ENCODE measurements around the gene SRC. TPM values are rescaled to one million over a fixed set of nuclear protein-coding genes. Genes with fewer than 3 reads are reported as not detected.

The SRC gene
- total and polyA plus RNA-seq, 8 donors = 21.3 to 78.4 (median 36.8) TPM

DNA sequence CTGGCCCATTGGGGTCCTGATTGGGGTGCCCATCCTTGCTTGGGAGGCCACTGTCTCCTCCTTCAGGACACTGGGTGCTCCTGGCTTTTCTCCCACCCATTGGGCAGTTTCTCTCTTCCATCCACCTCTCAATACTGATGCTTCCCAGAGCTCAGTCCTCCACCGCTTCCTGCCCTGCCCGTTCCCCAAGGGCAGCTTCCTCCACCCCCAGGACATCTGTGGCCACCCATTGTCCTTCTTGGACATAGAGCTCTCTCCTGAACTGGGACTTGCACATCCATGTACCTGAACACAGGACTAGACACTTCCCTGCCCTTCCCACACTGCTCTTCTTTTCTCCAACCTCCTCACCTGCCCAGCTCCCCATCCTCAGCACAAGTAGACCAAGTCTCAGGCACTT lies 105.7 kb downstream of the SRC start:
- intact Hi-C loops (cut with DNase I) = no loop called here
- no peak for FAIRE-seq
- no peak for DNase-seq
- Histone ChIP-seq H3K4me1 (no peaks in the 10 kb centered on the region), H3K9me3 (no peaks in the 10 kb centered on the region), H3K27ac (no peak overlapping the region), H3K36me3 (no peaks in the 10 kb centered on the region), H3K27me3 (no peaks in the 10 kb centered on the region), H3K4me3 (no peak overlapping the region)
- no peak for ATAC-seq
- 80 to 90% methylated on average over 2 of the region's 2 CpGs for WGBS, 2 donors
- TF ChIP-seq CTCF (IDR thresholded peaks at IDR 0.05) = no peak

DNA sequence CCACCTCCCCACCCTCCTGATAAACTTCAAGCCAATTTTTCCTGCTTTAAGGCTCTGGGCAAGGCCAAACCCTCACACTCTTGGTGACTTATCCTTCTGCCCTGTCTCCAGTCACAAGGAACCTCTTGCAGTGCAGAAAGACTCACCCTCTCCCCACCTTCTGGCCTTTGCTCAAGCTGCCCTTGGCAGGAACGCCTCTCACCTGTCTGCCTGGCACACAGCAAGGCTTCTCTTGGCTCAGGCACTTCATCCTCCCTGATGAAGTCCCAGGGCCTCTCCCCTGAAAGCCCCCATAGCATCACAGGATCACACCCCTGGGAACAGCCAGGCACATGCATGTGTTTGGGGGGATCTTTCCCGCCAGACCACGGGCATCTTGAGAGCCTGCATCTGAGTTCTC lies 106.3 kb downstream of the SRC start:
- no peaks in the 10 kb centered on the region for H3K36me3 ChIP-seq
- H3K4me1 ChIP-seq = no peaks in the 10 kb centered on the region
- ATAC-seq (no peak), FAIRE-seq (no peak), DNase-seq (no peak)
- no peak overlapping the region for H3K27ac ChIP-seq
- TF ChIP-seq CTCF (IDR thresholded peaks at IDR 0.05) = no peak
- WGBS, 2 donors = 38 to 45% methylated on average over 3 of the region's 3 CpGs
- no peak overlapping the region for H3K4me3 ChIP-seq
- H3K9me3 ChIP-seq = no peaks in the 10 kb centered on the region
- intact Hi-C loops (cut with DNase I) = no loop called here
- no peaks in the 10 kb centered on the region for H3K27me3 ChIP-seq

- H3K36me3 ChIP-seq = no peaks in the 10 kb centered on the region
- no peak for DNase-seq
- TF ChIP-seq CTCF (IDR thresholded peaks at IDR 0.05) = no peak
Measured at GRCh38 chr20:37453288-37453687, 107.3 kb downstream of the SRC start.

DNA sequence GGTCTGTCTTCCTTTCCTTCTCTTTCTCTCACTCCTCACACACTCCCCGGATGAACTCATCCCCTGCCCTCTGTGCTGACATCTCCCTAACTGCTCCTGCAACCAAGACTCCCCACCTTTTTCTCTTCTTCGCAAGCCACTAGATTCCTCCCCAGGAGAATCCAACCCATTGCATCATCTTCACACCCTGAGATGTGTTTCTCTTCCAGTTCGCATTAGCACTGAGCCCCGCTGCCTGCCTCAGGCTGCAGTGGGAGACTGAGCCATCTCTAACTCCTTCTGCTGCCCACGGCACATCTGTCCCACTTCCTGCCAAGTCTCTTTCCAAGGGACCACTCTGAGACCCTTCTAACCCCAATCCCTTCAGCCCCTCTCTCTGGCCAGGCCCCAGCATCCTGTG lies 107.9 kb downstream of the SRC start:
- WGBS, 2 donors = 76 to 86% methylated on average over 5 of the region's 5 CpGs
- TF ChIP-seq CTCF (IDR thresholded peaks at IDR 0.05) = no peak
- Histone ChIP-seq H3K4me1 (no peaks in the 10 kb centered on the region), H3K27me3 (no peaks in the 10 kb centered on the region), H3K9me3 (no peaks in the 10 kb centered on the region), H3K4me3 (no peak overlapping the region), H3K36me3 (no peaks in the 10 kb centered on the region), H3K27ac (no peak overlapping the region)
- ATAC-seq = no peak
- intact Hi-C loops (cut with DNase I) = no loop called here
- DNase-seq = no peak
- FAIRE-seq = no peak

More at GRCh38 chr20:37453288-37453687, 107.3 kb downstream of the SRC start:
- FAIRE-seq (no peak), ATAC-seq (no peak)
- no peak overlapping the region for H3K4me3 ChIP-seq
- intact Hi-C loops (cut with DNase I) = no loop called here
- no peak overlapping the region for H3K27ac ChIP-seq
- 44 to 57% methylated on average over 3 of the region's 3 CpGs for WGBS, 2 donors
- H3K27me3 ChIP-seq = no peaks in the 10 kb centered on the region
- H3K9me3 ChIP-seq = no peaks in the 10 kb centered on the region
- no peaks in the 10 kb centered on the region for H3K4me1 ChIP-seq

DNA sequence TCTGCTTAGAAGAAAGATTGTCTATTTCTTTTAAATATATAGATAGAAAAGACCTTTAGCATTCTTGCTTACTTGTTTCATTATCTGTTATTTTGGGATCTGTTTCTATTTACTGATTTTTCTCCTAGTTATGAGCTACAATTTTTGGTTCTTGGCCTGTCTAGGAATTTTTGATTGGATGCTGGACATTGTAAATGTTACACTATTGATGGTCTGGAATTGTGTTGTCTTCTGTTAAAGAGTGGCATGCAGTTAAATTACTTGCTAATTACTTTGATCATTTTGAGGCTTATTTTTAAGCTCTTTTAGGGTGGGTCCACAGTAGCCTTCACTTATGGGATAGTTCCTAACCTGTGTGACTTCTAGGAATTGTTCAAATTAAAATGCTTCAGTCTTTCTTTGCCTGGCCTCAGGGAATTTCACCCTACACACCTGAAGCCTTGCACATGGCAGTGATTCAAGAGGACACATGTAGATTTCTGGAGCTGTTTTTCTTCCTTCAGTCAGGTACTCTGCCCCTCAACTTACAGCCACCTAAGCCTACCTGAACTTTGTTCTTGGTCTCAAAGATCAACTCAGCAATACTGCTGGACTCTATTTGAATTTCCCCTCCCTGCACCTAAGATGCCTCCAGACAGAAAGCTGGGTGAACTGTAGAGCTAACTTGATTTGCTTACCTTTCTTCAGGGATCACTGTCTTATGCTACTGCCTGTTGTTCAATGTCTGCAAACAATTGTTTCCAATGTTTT lies 108.9 kb downstream of the SRC start:
- no peak for TF ChIP-seq CTCF (IDR thresholded peaks at IDR 0.05)
- no peak overlapping the region for H3K27ac ChIP-seq
- H3K4me3 ChIP-seq = no peak overlapping the region
- DNase-seq = no peak
- intact Hi-C loops (cut with DNase I) = no loop called here
- H3K9me3 ChIP-seq = no peaks in the 10 kb centered on the region
- H3K27me3 ChIP-seq = no peaks in the 10 kb centered on the region
- H3K36me3 ChIP-seq = no peaks in the 10 kb centered on the region
- H3K4me1 ChIP-seq = no peaks in the 10 kb centered on the region
- no peak for ATAC-seq
- FAIRE-seq = no peak

Data from pancreas (tissue), 10 donors.